ENCODE measurements around the gene OR2V2.
"Not testable (repeated sequence)": the region's sequence is repeated elsewhere in the genome, so short reads cannot be mapped to it uniquely, and the experiment has no call there.

- TF ChIP-seq CTCF, POLR2A, EP300 (IDR thresholded peaks at IDR 0.05): not testable (repeated sequence)
Observed at GRCh38 chr5:181101030-181101641, 46.2 kb upstream of the OR2V2 start.
